Progenitor cell of endocrine pancreas (in vitro differentiated cells): ENCODE measurements around the gene GDF7. TPM values are rescaled to one million over a fixed set of nuclear protein-coding genes. Genes with fewer than 3 reads are reported as not detected.

Experiments
- DNase-seq: peaks from one replicate; pipeline ENCODE4 v3.0.0; 2021; ENCODE audit warnings: low spot score; ENCODE audit not compliant: unreplicated experiment
- H3K27ac Mint-ChIP-seq: 2 replicates; pipeline ENCODE4 v1.8.0; 2021; ENCODE audit warnings: mild to moderate bottlenecking, moderate library complexity, mixed read lengths
- H3K27me3 Mint-ChIP-seq: 2 replicates; pipeline ENCODE4 v1.8.0; 2021; ENCODE audit warnings: mixed read lengths
- H3K36me3 Mint-ChIP-seq: 2 replicates; pipeline ENCODE4 v1.8.0; 2022; ENCODE audit warnings: mixed read lengths; ENCODE audit not compliant: insufficient read depth
- H3K4me1 Mint-ChIP-seq: 2 replicates; pipeline ENCODE4 v1.8.0; 2021; ENCODE audit warnings: low read depth, mixed read lengths
- H3K4me3 Mint-ChIP-seq: 2 replicates; pipeline ENCODE4 v1.8.0; 2021; ENCODE audit warnings: low read depth, mild to moderate bottlenecking, moderate library complexity, mixed read lengths
- H3K9me3 Mint-ChIP-seq: 2 replicates; pipeline ENCODE4 v1.8.0; 2021; ENCODE audit warnings: low read depth, mixed read lengths
- CTCF ChIP-seq: fragments of 200-600 bp; sonication (generic); IDR thresholded peaks from one replicate; pipeline ENCODE4 v1.5.0; 2021; ENCODE audit warnings: antibody characterized with exemption, mild to moderate bottlenecking; ENCODE audit not compliant: unreplicated experiment
- total RNA-seq: library from RNA; stranded (reverse); gene quantifications from 2 replicates; pipeline ENCODE4 v1.2.1, GENCODE V29; 2021

Gene GDF7
- total RNA-seq, 1 donor from 2014 or later: 0.17 TPM

- no peak overlapping the region for H3K27ac Mint-ChIP-seq
- peaks cover 2% of the 10 kb centered on the region for H3K4me1 Mint-ChIP-seq
- no peaks in the 10 kb centered on the region for H3K36me3 Mint-ChIP-seq
- H3K4me3 Mint-ChIP-seq: peak overlapping the region; percentile 56
- peaks cover 83% of the 10 kb centered on the region for H3K27me3 Mint-ChIP-seq
- TF ChIP-seq CTCF: no peak
- no peak for DNase-seq
- no peaks in the 10 kb centered on the region for H3K9me3 Mint-ChIP-seq
Observed at GRCh38 chr2:20667531-20668401, 822 bp downstream of the GDF7 start.

- no peak overlapping the region for H3K27ac Mint-ChIP-seq
- H3K27me3 Mint-ChIP-seq: peaks cover 83% of the 10 kb centered on the region
- H3K36me3 Mint-ChIP-seq: no peaks in the 10 kb centered on the region
- no peak for TF ChIP-seq CTCF
- H3K9me3 Mint-ChIP-seq: no peaks in the 10 kb centered on the region
- H3K4me3 Mint-ChIP-seq: no peak overlapping the region
- DNase-seq: no peak
- H3K4me1 Mint-ChIP-seq: peaks cover 2% of the 10 kb centered on the region
Observed at GRCh38 chr2:20668451-20668850, 1.5 kb downstream of the GDF7 start.

- H3K9me3 Mint-ChIP-seq: no peaks in the 10 kb centered on the region
- H3K4me3 Mint-ChIP-seq: no peak overlapping the region
- no peak for TF ChIP-seq CTCF
- DNase-seq: no peak
- no peaks in the 10 kb centered on the region for H3K36me3 Mint-ChIP-seq
- peaks cover 83% of the 10 kb centered on the region for H3K27me3 Mint-ChIP-seq
- peaks cover 2% of the 10 kb centered on the region for H3K4me1 Mint-ChIP-seq
- no peak overlapping the region for H3K27ac Mint-ChIP-seq
Observed at GRCh38 chr2:20668871-20669475, 2.0 kb downstream of the GDF7 start.

GRCh38 chr2:20669562-20670314, 2.8 kb downstream of the GDF7 start:
- Mint-ChIP-seq H3K27me3 (peaks cover 83% of the 10 kb centered on the region), H3K4me3 (no peak overlapping the region), H3K4me1 (peaks cover 2% of the 10 kb centered on the region), H3K36me3 (no peaks in the 10 kb centered on the region), H3K27ac (no peak overlapping the region), H3K9me3 (no peaks in the 10 kb centered on the region)
- TF ChIP-seq CTCF: no peak
- DNase-seq: no peak

GRCh38 chr2:20670315-20671035, 3.5 kb downstream of the GDF7 start:
- Mint-ChIP-seq H3K4me1 (peaks cover 2% of the 10 kb centered on the region), H3K27me3 (peaks cover 83% of the 10 kb centered on the region), H3K4me3 (no peak overlapping the region), H3K36me3 (no peaks in the 10 kb centered on the region), H3K27ac (no peak overlapping the region), H3K9me3 (no peaks in the 10 kb centered on the region)
- no peak for TF ChIP-seq CTCF
- no peak for DNase-seq
